C4-2B (cell line): ENCODE results near the gene KLRC1.

Experiments
- CTCF ChIP-seq: fragments of 450-650 bp; conservative IDR thresholded peaks from 2 replicates; pipeline ENCODE4 v1.5.1; 2017; ENCODE audit warnings: mild to moderate bottlenecking
- ZFX ChIP-seq: fragments of 450-650 bp; IDR thresholded peaks from 2 replicates; pipeline ENCODE4 v1.6.1; 2017

- TF ChIP-seq CTCF: no peak
- TF ChIP-seq ZFX: no peak
Observed at GRCh38 chr12:10453156-10453555, at the start of gene KLRC1.
